Activated gamma-delta T cell (primary cell): ENCODE measurements around the gene SUGP2.
A peak's percentile ranks its signal among the peaks of the same experiment; 100 is the strongest.

Experiments used
- DNase-seq: peaks from one replicate; lab custom pipeline; 2025; lab: John Stamatoyannopoulos, UW

SUGP2 gene

GRCh38 chr19:19059018-19059836, 25.9 kb upstream of the SUGP2 start:
- no peak for DNase-seq

DNA sequence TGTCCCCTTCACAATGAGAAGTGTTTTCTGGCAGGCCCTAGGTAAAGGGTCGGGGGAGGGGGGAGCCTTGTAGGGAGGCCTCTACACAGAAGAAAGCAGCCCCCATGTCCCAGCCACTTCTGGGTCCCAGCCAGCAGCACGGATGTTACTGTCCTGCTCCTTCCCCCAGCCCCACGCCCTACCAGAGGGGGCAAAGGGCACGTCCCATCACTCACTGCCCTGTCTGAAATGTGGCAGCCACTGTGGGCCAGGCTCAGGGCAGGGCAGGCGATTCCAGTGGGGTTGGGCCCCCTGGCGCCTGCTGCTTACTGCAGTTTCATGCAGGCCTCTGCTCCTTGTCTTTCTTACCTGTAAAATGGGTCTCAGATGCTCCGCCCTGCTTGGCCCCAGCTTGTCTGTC, 24.4 kb upstream of the SUGP2 start:
- no peak for DNase-seq

GRCh38 chr19:19057317-19057716, 24.0 kb upstream of the SUGP2 start:
- DNase-seq: no peak

DNA sequence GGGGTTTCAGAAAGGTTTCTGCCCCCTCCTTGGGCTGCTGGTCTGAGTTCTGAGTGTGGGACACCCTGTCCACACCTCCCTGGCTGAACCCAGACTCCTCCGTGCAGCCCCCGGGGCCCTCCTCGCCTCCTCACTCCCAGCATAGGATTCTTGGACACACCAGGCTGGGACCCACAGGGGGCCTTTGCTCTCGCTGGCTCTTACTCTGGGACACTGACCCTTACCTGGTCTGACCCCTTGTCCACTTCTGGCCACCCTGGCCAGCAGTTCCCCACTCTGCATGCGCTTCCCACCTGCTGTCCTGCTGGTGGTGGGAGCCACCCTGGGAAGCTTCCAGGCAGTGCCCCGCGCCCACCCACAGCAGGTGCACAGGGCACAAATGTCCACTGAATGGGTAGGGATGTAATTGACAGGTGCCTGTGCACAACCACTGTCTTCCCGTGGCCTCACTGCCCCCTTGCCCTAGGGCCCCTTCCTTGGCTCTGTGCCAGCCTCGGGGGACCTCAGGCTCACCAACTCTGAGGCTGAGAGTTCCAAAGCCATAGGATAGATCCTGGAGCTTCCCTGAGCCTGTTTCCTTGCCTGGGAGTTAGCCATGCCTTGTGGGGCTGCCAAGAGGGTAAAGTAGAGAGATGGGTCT, 23.4 kb upstream of the SUGP2 start:
- no peak for DNase-seq

DNA sequence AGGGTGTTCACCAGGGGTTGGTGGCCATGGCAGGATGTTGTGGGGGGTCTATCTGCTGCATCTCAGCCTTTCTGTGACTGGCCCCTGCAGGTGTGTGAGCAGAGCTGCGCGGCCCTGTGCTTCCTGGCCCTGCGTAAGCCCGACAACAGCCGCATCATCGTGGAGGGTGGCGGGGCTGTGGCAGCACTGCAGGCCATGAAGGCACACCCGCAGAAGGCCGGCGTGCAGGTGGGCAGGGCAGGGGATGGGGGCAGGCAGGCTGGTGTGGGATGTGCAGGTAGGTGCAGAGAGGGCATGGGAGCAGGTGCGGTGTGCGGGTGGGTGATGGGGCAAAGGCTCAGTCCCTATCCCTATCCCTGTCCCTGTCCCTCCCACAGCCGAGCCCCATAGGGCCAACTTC, 22.4 kb upstream of the SUGP2 start:
- no peak for DNase-seq

DNA sequence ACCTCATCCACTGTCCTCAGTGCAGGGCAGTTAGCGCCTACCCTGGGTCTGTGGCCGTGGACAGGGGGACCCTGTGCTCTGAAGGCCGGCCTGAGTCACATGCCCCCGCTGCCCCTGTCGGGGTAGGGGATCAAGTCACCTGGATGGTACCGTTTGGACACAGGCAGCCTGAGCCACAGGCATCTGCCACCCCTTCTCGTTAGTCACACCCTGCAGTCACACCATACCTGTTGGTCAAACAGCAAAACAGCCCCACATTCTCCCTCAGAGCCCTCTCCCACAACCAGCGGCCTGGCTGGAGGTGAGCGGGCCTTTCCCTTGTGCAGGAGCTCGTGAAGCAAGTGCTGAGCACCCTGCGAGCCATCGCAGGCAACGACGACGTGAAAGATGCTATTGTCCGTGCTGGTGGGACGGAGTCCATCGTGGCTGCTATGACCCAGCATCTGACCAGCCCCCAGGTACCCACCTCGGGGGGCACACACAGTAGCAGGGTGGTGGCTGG, 21.7 kb upstream of the SUGP2 start:
- no peak for DNase-seq

DNA sequence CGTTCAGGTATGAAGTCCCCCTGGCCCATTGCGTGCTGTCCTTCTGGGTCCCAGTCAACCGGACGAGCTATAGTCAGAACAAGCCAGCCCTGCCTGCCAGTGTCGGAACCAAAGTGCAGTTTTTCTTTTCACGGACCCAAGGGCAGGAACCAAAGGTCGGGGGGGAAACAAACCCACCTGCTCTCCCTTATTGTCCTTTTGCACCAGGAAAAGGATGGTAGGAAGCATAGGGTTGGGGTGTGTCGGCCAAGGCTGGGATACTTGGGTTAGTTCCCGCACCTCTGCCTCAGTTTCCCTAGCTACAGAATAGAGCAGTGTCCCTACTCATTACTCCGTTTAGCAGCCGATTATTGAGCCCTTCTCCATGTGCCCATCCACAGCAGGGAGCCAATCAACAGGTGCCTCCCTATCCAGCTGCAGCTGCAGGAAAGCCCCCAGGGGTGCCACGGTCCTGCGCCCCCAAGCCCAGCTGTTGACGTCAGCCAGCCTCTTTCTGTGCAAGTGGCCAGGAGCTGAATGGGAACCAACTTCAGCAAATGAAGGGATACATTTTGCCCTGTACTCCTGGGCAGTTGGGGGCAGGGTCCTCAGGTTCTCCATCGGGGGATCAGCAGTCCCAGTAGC, 21.1 kb upstream of the SUGP2 start:
- no peak for DNase-seq

DNA sequence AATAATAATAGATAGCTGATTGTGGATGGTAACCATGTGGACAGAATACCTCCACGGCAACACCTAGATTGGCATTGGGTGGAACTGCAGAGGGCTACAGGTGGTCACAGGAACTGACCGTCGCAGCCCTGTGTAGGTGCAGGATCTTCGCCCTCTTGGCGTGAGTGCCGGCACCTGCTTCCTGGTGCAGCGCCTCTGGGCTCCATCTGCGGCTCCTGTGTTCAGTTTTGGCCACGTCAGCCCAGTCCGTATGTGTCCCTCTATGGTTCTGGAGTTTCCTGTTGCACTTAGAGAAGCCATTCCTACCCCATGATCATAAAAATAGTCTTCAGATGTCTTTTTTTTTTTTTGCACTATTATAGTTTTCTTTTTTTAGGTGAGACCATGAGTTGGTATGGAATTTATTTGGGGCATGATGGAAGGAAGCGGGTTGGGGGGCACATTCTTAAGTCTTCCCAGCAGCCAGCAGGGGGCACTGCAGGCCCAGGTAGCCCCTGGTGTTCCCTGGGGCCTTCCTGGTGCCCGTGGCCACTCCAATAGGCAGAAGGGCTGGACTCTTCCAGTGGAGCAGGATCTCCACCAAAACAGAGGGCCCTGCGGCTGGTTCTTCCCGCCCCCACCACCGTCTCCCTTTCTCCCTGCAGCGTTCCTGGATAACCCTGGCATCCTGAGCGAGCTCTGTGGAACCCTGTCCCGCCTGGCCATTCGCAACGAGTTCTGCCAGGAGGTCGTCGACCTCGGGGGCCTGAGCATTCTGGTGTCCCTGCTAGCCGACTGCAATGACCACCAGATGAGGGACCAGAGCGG, 20.4 kb upstream of the SUGP2 start:
- peak; percentile 32 for DNase-seq

DNA sequence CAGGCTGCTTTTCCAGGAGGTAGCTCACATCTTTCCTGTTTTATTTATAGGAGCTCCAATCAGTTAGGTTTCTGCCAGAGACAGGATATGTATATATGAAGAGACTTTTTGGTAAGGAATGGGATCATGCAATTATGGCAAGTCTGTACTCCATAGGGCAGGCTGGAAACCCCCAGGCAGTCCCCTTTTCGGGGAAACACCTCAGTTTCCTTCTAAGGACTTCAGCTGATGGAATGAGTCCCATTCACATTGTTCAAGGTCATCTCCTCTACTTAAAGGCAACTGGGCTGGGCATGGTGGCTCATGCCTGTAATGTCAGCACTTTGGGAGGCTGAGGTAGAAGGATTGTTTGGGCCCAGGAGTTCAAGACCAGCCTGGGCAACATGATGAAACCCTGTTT, 19.6 kb upstream of the SUGP2 start:
- no peak for DNase-seq

GRCh38 chr19:19051478-19052213, 18.3 kb upstream of the SUGP2 start:
- DNase-seq: no peak

- no peak for DNase-seq
Observed at GRCh38 chr19:19050731-19051130, 17.4 kb upstream of the SUGP2 start.

DNA sequence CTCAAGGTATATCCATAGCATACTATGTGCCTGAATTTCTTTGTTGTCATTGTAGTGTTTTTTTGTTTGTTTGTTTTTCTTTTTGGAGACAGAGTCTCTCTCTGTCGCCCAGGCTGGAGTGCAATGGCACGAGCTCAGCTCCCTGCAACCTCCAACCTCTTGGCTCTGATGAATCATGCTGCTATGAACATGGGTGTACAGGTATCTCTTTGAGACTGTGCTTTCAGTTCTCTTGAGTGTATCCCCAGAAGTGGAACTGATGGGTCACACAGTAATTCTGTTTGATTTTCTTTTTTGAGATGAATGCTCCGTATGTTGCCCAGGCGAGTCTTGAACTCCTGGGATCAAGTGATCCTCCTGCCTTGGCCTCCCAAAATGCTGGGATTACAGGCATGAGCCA, 16.8 kb upstream of the SUGP2 start:
- DNase-seq: no peak

GRCh38 chr19:19049406-19049805, 16.1 kb upstream of the SUGP2 start:
- no peak for DNase-seq

GRCh38 chr19:19043881-19044280, 10.6 kb upstream of the SUGP2 start:
- no peak for DNase-seq

GRCh38 chr19:19043481-19043880, 10.2 kb upstream of the SUGP2 start:
- DNase-seq: no peak

GRCh38 chr19:19042732-19043280, 9.5 kb upstream of the SUGP2 start:
- DNase-seq: no peak

DNA sequence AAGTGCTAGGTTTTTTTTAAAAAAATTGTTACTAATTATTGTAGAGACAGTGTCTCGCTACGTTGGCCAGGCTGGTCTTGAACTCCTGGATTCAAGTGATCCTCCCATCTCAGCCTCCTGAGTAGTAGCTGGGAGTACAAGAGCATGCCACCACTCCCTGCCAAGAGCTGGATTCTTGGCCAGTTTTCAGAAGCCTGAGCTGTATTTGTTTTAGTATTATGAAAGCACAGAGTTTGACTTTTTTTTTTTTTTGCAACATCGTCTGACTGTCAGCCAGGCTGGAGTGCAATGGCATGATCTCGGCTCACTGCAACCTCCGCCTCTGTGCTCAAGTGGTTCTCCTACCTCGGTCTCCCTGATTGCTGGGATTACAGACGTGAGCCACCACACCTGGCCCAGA, 7.1 kb upstream of the SUGP2 start:
- no peak for DNase-seq

DNA sequence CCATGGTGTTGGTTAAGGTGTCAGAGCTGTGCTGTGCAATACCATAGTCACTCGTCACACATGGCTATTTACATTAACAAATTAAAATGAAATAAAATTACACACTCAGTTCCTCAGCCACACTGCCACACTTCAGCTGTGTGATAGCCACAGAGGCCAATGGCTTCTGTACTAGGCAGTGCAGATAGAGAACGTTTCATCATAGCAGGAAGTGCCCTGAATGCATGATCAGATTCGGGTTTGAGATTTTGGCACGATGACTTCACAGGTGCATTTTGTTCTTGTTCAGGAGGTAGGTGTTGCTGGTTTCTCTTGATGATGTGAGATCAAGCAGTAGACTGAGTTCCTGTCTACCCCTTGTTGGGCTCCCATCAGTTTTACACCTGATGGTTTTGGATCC, 6.6 kb upstream of the SUGP2 start:
- no peak for DNase-seq

DNA sequence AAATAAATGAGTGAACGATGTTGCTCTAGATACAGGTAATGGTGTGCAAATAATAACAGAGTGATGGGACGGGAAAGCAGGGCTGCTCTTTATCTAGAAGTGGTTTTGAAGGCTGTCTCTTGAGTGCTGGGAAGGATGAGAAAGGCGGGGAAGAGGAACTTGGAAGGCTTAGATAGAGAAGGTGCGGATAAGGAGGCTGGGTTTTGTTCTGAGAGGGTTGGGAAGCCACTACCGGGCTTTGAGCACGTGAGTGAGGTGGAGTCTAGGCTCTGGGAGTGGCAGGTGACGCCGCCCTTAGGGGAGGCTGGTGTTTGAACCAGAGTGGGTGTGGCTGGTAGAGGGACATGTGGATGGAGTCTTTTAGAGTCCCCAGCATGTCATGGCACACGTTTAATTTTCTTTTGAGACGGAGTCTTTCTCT, 897 bp upstream of the SUGP2 start:
- no peak for DNase-seq

DNA sequence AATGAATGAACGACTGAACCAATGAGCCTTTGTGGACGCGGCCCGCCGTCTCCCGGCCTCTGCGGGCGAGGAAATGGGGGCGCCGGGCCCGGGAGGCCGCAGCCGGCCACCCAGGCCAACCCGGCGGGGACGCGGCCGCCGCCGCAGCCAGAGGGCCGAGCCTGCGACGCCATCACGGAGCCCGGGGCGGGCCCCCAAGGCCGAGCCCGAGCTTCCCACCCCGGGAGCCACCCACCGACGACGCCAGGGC, 216 bp downstream of the SUGP2 start:
- DNase-seq: no peak

GRCh38 chr19:19032420-19033175, 719 bp downstream of the SUGP2 start:
- no peak for DNase-seq
